Measurements from ENCODE around the gene CCDC92B. TPM values are rescaled to one million over a fixed set of nuclear protein-coding genes. Genes with fewer than 3 reads are reported as not detected.

CCDC92B gene
- total RNA-seq, 4 donors from 2014 or later = 0.21 TPM; not detected in 3

DNA sequence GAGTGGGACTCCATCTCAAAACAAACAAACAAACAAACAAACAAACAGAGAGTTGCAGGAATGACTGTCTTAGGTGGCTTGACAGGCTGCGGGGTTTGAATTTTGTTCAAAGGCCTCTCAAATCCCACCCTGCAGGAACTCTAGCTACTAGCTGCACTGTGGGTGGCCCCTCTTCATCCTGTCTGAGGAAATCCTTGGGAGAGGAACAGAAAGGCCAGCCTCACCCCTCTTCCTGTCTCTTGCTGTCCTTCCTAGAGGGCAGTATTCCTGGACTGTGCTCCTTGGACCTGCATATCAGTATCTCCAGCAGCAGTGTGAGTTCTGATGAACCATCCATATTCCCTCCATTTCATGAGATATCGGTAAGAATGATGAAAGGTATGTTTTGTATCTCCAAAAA lies 2.0 kb upstream of the CCDC92B start:
- Histone ChIP-seq H3K9me3 (no peaks in the 10 kb centered on the region), H3K27me3 (peaks cover 10 to 11% of the 10 kb centered on the region in 2 donors), H3K36me3 (no peaks in the 10 kb centered on the region), H3K4me3 (no peak overlapping the region), H3K27ac (no peak overlapping the region), H3K4me1 (peaks cover 0 to 9% of the 10 kb centered on the region in 2 donors)
- TF ChIP-seq POLR2A (IDR thresholded peaks at IDR 0.05) (no peak), CTCF (IDR thresholded peaks at IDR 0.05) (no peak)
- no peak for DNase-seq
- intact Hi-C loops (cut with DNase I; ENCODE audit: low total_unique reads) = no loop called here

GRCh38 chr17:2750721-2751120 lies 1.3 kb upstream of the CCDC92B start:
- peaks cover 0 to 5% of the 10 kb centered on the region in 2 donors for H3K4me1 ChIP-seq
- intact Hi-C loops (cut with DNase I; ENCODE audit: low total_unique reads) = no loop called here
- TF ChIP-seq CTCF (IDR thresholded peaks at IDR 0.05) (no peak), POLR2A (IDR thresholded peaks at IDR 0.05) (no peak)
- no peak for DNase-seq
- no peaks in the 10 kb centered on the region for H3K36me3 ChIP-seq
- peaks cover 4 to 10% of the 10 kb centered on the region in 2 donors for H3K27me3 ChIP-seq
- no peak overlapping the region for H3K27ac ChIP-seq
- no peak overlapping the region for H3K4me3 ChIP-seq
- no peaks in the 10 kb centered on the region for H3K9me3 ChIP-seq

DNA sequence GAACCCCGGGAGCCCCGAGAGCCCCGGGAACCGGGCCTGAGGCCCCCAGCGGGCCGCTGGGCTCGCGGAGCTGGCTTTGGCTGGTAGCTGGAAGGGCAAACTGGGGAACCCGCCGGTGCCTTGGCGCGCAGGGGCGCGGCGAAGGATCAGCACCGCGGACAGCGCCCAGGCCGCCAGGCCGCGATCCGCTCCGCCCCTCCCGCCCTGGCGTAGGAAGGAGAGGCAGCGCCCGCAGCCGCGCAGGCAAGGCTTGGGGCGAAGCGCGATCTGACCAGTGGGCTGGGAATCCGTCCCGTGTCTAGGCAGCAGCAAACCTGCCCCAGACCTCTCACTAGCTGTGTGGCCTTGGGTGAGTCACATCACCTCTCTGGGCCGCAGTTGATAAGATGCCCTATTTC lies 331 bp upstream of the CCDC92B start:
- H3K9me3 ChIP-seq = no peaks in the 10 kb centered on the region
- no peaks in the 10 kb centered on the region for H3K4me1 ChIP-seq
- intact Hi-C loops (cut with DNase I; ENCODE audit: low total_unique reads) = no loop called here
- no peak overlapping the region for H3K27ac ChIP-seq
- no peaks in the 10 kb centered on the region for H3K36me3 ChIP-seq
- H3K27me3 ChIP-seq = peaks cover 4 to 10% of the 10 kb centered on the region in 2 donors
- no peak for TF ChIP-seq CTCF (IDR thresholded peaks at IDR 0.05)
- TF ChIP-seq POLR2A (IDR thresholded peaks at IDR 0.05) = no peak
- DNase-seq = peak; percentile 16 to 63
- H3K4me3 ChIP-seq = no peak overlapping the region

DNA sequence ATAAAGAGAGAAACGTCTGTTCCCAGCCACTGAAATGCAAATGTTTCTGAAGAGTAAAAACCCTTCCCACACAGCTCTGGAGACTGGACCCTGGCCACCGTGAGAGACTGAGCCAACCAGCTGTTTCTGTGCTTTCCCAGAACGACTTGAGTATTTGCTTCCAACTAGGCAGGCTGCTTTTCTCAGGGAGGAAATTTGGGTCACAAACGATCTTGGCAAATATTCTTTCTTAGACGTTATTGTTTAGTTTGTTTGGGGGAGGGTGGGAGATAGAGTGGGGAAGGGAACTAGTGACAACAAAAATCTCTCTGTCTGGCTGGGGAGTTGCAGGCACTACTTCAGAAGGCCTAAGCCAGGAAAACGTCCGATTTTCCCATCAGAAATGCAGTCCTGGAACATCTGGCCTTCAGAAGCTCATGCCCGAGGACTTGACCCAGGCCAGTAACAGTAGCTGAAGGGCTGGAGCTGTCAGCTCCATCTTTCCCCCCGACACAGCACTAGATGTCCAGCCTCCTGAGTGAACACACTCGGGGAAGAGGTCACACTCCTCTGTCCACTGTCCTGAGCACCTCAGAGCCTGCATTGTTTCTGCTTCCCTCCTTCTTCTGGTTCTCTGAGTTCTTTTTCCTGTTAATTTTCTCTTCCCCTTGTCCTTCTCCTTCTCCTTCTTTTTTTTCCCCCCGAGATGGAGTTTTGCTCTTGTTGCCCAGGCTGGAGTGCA lies 4.0 kb downstream of the CCDC92B start:
- H3K4me3 ChIP-seq = no peak overlapping the region
- no peaks in the 10 kb centered on the region for H3K4me1 ChIP-seq
- peaks cover 0 to 7% of the 10 kb centered on the region in 2 donors for H3K27me3 ChIP-seq
- no peak overlapping the region for H3K27ac ChIP-seq
- TF ChIP-seq POLR2A (IDR thresholded peaks at IDR 0.05) (no peak), CTCF (IDR thresholded peaks at IDR 0.05) (no peak)
- intact Hi-C loops (cut with DNase I; ENCODE audit: low total_unique reads) = no loop called here
- H3K36me3 ChIP-seq = no peaks in the 10 kb centered on the region
- DNase-seq = no peak
- no peaks in the 10 kb centered on the region for H3K9me3 ChIP-seq

GRCh38 chr17:2737693-2738092 lies 11.8 kb downstream of the CCDC92B start:
- Histone ChIP-seq H3K27me3 (no peaks in the 10 kb centered on the region), H3K9me3 (no peaks in the 10 kb centered on the region), H3K27ac (no peak overlapping the region), H3K4me1 (no peaks in the 10 kb centered on the region), H3K4me3 (no peak overlapping the region), H3K36me3 (no peaks in the 10 kb centered on the region)
- intact Hi-C loops (cut with DNase I; ENCODE audit: low total_unique reads) = no loop called here
- no peak for DNase-seq
- no peak for TF ChIP-seq POLR2A (IDR thresholded peaks at IDR 0.05)

All from uterus (tissue), 4 donors.